ENCODE measurements around the gene SUPT16H. TPM values are rescaled to one million over a fixed set of nuclear protein-coding genes. Genes with fewer than 3 reads are reported as not detected.

Gene SUPT16H
- total RNA-seq, 4 donors from 2014 or later = 54.8 to 73.7 (median 57.7) TPM

DNA sequence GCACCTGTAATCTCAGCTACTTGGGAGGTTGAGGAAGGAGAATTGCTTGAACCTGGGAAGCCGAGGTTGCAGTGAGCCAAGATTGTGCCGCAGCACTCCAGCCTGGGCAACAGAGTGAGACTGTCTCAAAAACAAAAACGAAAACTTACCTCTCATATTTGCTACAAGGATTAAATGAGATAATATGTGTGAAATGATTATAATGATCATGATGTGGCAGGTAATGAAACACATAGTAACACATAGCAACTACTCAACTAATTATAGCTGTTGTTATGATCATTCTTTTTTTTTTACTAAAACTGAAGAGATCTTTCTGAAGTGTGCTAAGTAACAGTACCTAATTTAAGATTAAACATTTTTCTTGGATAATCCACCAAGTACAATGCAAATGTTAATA lies 73.9 kb downstream of the SUPT16H start:
- TF ChIP-seq, protein P1, sequence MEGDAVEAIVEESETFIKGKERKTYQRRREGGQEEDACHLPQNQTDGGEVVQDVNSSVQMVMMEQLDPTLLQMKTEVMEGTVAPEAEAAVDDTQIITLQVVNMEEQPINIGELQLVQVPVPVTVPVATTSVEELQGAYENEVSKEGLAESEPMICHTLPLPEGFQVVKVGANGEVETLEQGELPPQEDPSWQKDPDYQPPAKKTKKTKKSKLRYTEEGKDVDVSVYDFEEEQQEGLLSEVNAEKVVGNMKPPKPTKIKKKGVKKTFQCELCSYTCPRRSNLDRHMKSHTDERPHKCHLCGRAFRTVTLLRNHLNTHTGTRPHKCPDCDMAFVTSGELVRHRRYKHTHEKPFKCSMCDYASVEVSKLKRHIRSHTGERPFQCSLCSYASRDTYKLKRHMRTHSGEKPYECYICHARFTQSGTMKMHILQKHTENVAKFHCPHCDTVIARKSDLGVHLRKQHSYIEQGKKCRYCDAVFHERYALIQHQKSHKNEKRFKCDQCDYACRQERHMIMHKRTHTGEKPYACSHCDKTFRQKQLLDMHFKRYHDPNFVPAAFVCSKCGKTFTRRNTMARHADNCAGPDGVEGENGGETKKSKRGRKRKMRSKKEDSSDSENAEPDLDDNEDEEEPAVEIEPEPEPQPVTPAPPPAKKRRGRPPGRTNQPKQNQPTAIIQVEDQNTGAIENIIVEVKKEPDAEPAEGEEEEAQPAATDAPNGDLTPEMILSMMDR (IDR thresholded peaks at IDR 0.05; ENCODE audit: low read depth) = no peak

DNA sequence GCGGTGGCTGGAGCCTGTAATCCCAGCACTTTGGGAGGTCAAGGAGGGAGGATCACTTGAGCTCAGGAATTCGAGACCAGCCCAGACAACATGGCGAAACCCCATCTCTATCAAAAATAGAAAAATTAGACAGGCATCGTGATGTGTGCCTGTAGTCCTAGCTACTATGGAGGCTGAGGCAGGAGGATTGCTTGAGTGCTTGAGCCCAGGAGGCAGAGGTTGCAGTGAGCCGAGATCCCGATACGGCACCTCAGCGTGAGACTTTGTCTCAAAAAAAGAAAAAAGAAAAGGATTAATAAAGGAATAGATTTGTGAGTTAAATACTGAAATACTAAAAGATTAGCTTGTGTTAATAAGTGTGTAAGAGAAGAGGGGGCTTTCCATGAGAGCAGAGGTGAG lies 74.6 kb downstream of the SUPT16H start:
- TF ChIP-seq, protein P1 (IDR thresholded peaks at IDR 0.05; ENCODE audit: low read depth) = no peak

DNA sequence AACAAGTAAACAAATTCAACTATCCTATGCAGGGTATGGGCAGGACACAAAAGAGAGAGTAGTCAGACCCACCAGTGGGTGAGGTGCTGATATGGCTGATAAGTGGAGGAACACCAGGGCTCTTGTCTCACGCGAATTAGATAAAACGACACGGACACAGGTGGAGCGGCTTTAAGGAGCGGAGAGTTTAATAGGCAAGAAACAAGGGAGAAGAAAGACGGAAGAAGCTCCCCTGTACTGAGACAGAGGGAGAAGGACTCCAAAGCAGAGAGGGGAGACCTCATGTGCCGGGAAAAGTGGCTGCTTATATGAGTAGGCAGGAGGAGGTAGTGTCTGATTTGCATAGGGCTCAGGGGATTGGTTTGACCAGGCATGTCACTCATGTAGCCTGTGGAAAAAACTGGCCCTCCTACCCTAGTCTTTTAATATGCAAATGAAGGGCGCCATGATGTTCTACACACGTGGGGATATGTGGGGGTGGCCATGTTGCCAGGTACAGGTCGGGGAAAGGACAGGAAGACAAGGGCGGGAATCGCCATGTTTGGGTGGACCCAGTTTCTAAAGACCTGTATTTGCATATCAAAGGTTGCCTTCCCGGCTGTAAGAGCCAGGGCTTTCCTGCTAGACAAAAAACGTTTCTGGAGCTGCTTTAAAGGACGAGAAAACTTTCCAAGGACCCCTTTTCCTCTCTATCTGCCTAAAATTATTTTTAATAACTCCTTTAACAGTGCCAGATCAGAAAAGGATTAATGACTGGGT lies 75.2 kb downstream of the SUPT16H start:
- TF ChIP-seq, protein P1 (IDR thresholded peaks at IDR 0.05; ENCODE audit: low read depth) = no peak

DNA sequence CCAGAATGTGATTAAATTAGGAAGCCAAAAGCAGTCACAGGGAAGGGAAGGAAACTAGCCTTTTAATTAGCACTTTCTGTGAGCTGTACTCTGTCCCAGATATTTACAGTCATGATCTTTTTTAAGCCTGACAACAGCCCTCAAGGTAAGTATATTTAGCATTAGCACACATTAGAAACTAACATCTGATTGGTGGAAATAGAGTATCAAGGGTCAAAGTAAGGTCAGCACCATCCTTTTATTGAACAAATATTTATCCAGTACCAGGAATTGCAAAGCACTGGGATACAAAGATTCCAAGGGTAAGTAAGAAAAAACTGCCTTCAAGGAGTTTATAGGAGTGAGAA lies 75.7 kb downstream of the SUPT16H start:
- TF ChIP-seq, protein P1 (IDR thresholded peaks at IDR 0.05; ENCODE audit: low read depth) = no peak

DNA sequence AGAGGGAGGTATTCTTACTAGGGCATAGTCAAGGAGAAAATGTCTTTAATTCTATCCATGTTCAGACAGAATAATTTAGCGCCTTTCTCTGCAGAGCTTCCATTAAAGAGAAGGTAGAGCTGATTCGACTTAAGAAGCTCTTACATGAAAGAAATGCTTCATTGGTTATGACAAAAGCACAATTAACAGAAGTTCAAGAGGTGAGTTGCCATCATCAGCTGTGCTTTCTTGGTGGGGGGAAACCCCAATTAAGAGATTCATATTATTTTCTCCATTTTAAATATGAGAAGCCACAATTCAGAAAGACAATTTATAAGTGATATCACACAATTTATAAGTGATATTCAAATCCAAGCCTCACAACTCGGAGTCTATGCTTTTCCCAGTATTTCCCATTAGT lies 76.2 kb downstream of the SUPT16H start:
- TF ChIP-seq, protein P1 (IDR thresholded peaks at IDR 0.05; ENCODE audit: low read depth) = no peak

DNA sequence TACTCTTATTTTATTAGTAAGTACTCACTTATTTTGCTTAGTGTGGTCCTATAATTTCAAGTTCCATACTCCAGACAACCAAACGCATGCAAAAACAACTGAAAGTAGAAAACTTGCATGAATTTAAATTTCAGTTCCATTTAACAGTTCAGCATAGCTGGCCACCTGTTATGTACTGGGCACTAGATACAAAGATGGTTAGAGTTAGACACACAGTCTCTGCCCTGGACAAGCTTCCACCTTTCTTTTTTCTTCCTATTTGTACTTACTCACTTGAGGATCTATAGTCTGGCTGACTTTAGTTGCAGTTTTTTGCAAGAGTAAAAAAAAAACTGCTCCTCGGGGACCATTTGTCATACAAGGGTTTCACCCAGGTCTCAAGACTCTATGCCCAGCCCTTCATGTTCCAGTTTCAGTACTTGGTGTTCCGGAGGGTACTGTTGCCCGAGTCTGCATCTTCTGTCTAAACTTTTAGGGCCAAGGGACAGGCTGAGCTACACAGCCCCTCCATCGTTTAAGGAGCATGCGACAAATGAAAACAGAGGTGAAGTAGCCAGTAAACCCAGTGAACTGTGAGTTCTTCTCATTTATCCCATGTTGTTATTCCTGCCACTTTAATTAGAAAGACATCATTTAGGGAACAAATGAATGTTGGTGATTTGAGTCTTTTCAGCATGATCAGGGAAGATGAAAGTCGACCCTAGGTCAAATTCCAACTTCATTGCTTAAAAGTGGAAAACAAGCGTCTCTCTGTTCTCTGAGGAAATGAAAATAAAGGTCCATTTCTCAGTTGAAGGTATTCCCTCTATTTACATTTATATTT lies 81.6 kb downstream of the SUPT16H start:
- TF ChIP-seq, protein P1 (IDR thresholded peaks at IDR 0.05; ENCODE audit: low read depth) = no peak

Small RNA genes lying within 50 kb of the gene (small RNA-seq; reads per million reads assigned to genes)
- gene RN7SL650P (not detected), gene SNORD8 (8,773 reads per million, percentile 100 among the genes with 10 or more reads in this experiment), gene SNORD9 (141 reads per million, percentile 98 among the genes with 10 or more reads in this experiment)

Other genes with a start within 250 kb of the SUPT16H start
- gene OR5AU1, start 228.0 kb downstream of the SUPT16H start, total RNA-seq = not detected
- 100 to 1,000 TPM; 298 to 466 (median 406) TPM for gene HNRNPC, start 114.6 kb downstream of the SUPT16H start, total RNA-seq
- under 1 TPM in 3 of 4 donors, not detected in 1; 0.16 to 0.68 (median 0.22) TPM for gene RPGRIP1, start 103.9 kb downstream of the SUPT16H start, total RNA-seq
- gene CHD8, start 72.1 kb upstream of the SUPT16H start, total RNA-seq = 10 to 100 TPM; 46.9 to 60.5 (median 53.1) TPM
- 10 to 100 TPM; 19.6 to 31.1 (median 23.4) TPM for gene RAB2B, start 92.9 kb upstream of the SUPT16H start, total RNA-seq
- 10 to 100 TPM; 46.4 to 57.6 (median 49.2) TPM for gene TOX4, start 93.2 kb upstream of the SUPT16H start, total RNA-seq
- gene METTL3, start 127.3 kb upstream of the SUPT16H start, total RNA-seq = 10 to 100 TPM; 29.8 to 46.9 (median 40.1) TPM
- gene SALL2, start 142.3 kb upstream of the SUPT16H start, total RNA-seq = 1 to 10 TPM in 3 of 4 donors, under 1 TPM in 1; 0.65 to 6.6 (median 3.6) TPM
- gene OR10G3, start 196.1 kb upstream of the SUPT16H start, total RNA-seq = not detected

All from subcutaneous adipose tissue (tissue), 4 donors.